ENCODE results near the gene SLC10A7. TPM values are rescaled to one million over a fixed set of nuclear protein-coding genes. Genes with fewer than 3 reads are reported as not detected.
"Not testable (repeated sequence)": the region's sequence is repeated elsewhere in the genome, so short reads cannot be mapped to it uniquely, and the experiment has no call there.

SLC10A7 gene
- total RNA-seq, 3 donors from 2014 or later (not counting 1 experiment from before 2014, with no cell fraction given) = 16.0 to 29.4 (median 26.3) TPM

DNA sequence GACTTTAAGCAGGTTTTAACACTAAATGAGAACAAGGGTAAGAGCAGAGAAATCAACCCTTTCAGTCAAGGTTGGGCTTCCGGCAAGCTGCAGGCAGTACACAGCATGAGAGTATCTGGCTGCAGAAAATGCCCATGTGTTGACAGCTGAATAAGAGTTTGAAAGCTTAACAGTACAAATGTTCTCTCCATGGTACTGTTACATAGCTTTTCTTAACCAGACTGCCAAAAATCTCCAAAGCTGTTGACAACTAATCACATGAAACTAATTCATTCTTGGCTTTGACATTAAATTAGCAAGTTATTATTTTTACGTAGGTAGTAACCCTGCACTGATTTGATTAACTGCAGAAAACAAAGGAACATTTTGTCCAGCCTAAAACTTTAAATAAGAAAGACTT, 153.5 kb downstream of the SLC10A7 start:
- Mint-ChIP-seq H3K27ac (peak overlapping the region in 1 of 2 donors; percentile 85), H3K4me3 (peak overlapping the region; percentile 78)
- ATAC-seq = peak in 1 of 3 donors; percentile 98

DNA sequence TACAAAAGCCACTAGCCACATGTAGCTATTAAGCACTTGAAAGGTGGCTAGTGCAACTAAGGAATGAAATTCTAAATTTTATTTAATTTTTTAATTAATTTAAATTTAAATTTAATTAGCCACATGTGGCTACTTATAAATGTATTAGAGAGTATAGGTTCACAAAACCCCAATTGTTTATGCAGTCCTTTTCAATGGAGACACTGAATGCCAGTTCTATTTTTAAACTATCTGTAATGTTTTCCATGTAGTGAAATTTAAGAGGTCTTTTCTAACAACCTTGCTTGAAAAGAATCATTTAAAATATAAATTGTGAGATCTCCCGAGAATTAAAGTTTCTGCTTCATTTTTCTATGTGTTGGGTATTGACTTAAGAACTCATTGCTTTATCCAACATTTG, 154.4 kb downstream of the SLC10A7 start:
- Histone ChIP-seq H3K27me3 (ENCODE audit: control insufficient read depth, insufficient read depth, low read length) (no peaks in the 10 kb centered on the region), H3K27ac (ENCODE audit: low read length) (peak overlapping the region; percentile 48), H3K4me3 (ENCODE audit: low read length) (no peak overlapping the region), H3K4me1 (ENCODE audit: control insufficient read depth, insufficient read depth, low read length) (no peaks in the 10 kb centered on the region), H3K9me3 (ENCODE audit: control insufficient read depth, insufficient read depth, low read length) (no peaks in the 10 kb centered on the region), H3K36me3 (ENCODE audit: control insufficient read depth, insufficient read depth, low read length) (no peaks in the 10 kb centered on the region)
- no peak for ATAC-seq
- Mint-ChIP-seq H3K4me1 (peaks cover 5 to 28% of the 10 kb centered on the region in 2 donors), H3K4me3 (peak overlapping the region; percentile 78), H3K36me3 (peaks cover under 1% of the 10 kb centered on the region), H3K9me3 (peaks cover 0 to 6% of the 10 kb centered on the region in 2 donors), H3K27ac (peak overlapping the region in 1 of 2 donors; percentile 85), H3K27me3 (ENCODE audit: low read depth in 2 of 2) (no peaks in the 10 kb centered on the region)
- intact Hi-C loops (cut with micrococcal nuclease) = no loop called here
- TF ChIP-seq CTCF (IDR thresholded peaks at IDR 0.05) = no peak
- no CpG with 5 or more reads among the region's 1 CpG for WGBS (ENCODE audit: insufficient coverage)
- no peak for DNase-seq

More for the DNA sequence above, 153.5 kb downstream of the SLC10A7 start:
- H3K36me3 ChIP-seq (ENCODE audit: control insufficient read depth, insufficient read depth, low read length) = no peaks in the 10 kb centered on the region
- no peaks in the 10 kb centered on the region for H3K9me3 ChIP-seq (ENCODE audit: control insufficient read depth, insufficient read depth, low read length)
- Mint-ChIP-seq H3K4me1 (peaks cover 5 to 28% of the 10 kb centered on the region in 2 donors), H3K27me3 (ENCODE audit: low read depth in 2 of 2) (no peaks in the 10 kb centered on the region), H3K9me3 (no peaks in the 10 kb centered on the region), H3K36me3 (no peaks in the 10 kb centered on the region)
- peak overlapping the region; percentile 5 for H3K4me3 ChIP-seq (ENCODE audit: low read length)
- H3K27me3 ChIP-seq (ENCODE audit: control insufficient read depth, insufficient read depth, low read length) = no peaks in the 10 kb centered on the region
- intact Hi-C loops (cut with micrococcal nuclease) = no loop called here
- WGBS (ENCODE audit: insufficient coverage) = 6% methylated on average over 1 of the region's 2 CpGs
- H3K4me1 ChIP-seq (ENCODE audit: control insufficient read depth, insufficient read depth, low read length) = no peaks in the 10 kb centered on the region
- DNase-seq = no peak
- TF ChIP-seq CTCF (IDR thresholded peaks at IDR 0.05) = no peak
- peak overlapping the region; percentile 42 for H3K27ac ChIP-seq (ENCODE audit: low read length)

- Histone ChIP-seq H3K4me1 (ENCODE audit: control insufficient read depth, insufficient read depth, low read length) (no peaks in the 10 kb centered on the region), H3K9me3 (ENCODE audit: control insufficient read depth, insufficient read depth, low read length) (no peaks in the 10 kb centered on the region), H3K4me3 (ENCODE audit: low read length) (no peak overlapping the region), H3K27me3 (ENCODE audit: control insufficient read depth, insufficient read depth, low read length) (no peaks in the 10 kb centered on the region), H3K36me3 (ENCODE audit: control insufficient read depth, insufficient read depth, low read length) (no peaks in the 10 kb centered on the region), H3K27ac (ENCODE audit: low read length) (no peak overlapping the region)
- no peak for TF ChIP-seq CTCF (IDR thresholded peaks at IDR 0.05)
- DNase-seq = no peak
- Mint-ChIP-seq H3K4me3 (no peak overlapping the region), H3K27ac (no peak overlapping the region), H3K27me3 (ENCODE audit: low read depth in 2 of 2) (no peaks in the 10 kb centered on the region), H3K9me3 (peaks cover 2 to 9% of the 10 kb centered on the region in 2 donors), H3K4me1 (peaks cover 5 to 7% of the 10 kb centered on the region in 2 donors), H3K36me3 (peaks cover 10% of the 10 kb centered on the region)
- no peak for ATAC-seq
- intact Hi-C loops (cut with micrococcal nuclease) = no loop called here
Measured at GRCh38 chr4:146359771-146360170, 162.0 kb downstream of the SLC10A7 start.

DNA sequence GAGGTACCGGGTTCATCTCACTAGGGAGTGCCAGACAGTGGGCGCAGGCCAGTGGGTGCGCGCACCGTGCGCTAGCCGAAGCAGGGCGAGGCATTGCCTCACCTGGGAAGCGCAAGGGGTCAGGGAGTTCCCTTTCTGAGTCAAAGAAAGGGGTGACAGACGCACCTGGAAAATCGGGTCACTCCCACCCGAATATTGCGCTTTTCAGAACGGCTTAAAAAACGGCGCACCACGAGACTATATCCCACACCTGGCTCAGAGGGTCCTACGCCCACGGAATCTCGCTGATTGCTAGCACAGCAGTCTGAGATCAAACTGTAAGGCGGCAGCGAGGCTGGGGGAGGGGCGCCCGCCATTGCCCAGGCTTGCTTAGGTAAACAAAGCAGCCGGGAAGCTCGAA, 171.6 kb downstream of the SLC10A7 start:
- H3K9me3 Mint-ChIP-seq; H3K36me3 ChIP-seq (ENCODE audit: control insufficient read depth, insufficient read depth, low read length); intact Hi-C loops (cut with micrococcal nuclease); H3K27ac ChIP-seq (ENCODE audit: low read length); H3K4me3 ChIP-seq (ENCODE audit: low read length); H3K9me3 ChIP-seq (ENCODE audit: control insufficient read depth, insufficient read depth, low read length); H3K36me3 Mint-ChIP-seq; H3K4me1 Mint-ChIP-seq; DNase-seq; H3K27me3 Mint-ChIP-seq (ENCODE audit: low read depth in 2 of 2); ATAC-seq; H3K4me1 ChIP-seq (ENCODE audit: control insufficient read depth, insufficient read depth, low read length); H3K27me3 ChIP-seq (ENCODE audit: control insufficient read depth, insufficient read depth, low read length); H3K27ac Mint-ChIP-seq: not testable (repeated sequence)
- WGBS (ENCODE audit: insufficient coverage) = 100% methylated on average over 2 of the region's 26 CpGs
- peak overlapping the region; percentile 60 for H3K4me3 Mint-ChIP-seq
